Upper lobe of right lung (tissue), 1 donor: ENCODE results near the gene ROR2. TPM values are rescaled to one million over a fixed set of nuclear protein-coding genes. Genes with fewer than 3 reads are reported as not detected.

Source experiments
- ATAC-seq: fragments of 200-7000 bp; cut with Tn5 transposase; one replicate; pipeline ENCODE4 v1.9.1; 2020; ENCODE audit warnings: mild to moderate bottlenecking, moderate library complexity
- DNase-seq: peaks from one replicate; pipeline ENCODE4 v3.0.0-alpha.2; 2020
- H3K27ac ChIP-seq: fragments of 200-600 bp; one replicate; pipeline ENCODE4 v1.8.0; 2022
- H3K27me3 ChIP-seq: fragments of 200-600 bp; one replicate; pipeline ENCODE4 v1.8.0; 2022; ENCODE audit warnings: mild to moderate bottlenecking
- H3K36me3 ChIP-seq: fragments of 200-600 bp; one replicate; pipeline ENCODE4 v1.8.0; 2022
- H3K4me1 ChIP-seq: fragments of 200-600 bp; one replicate; pipeline ENCODE4 v1.8.0; 2022
- H3K4me3 ChIP-seq: fragments of 200-600 bp; one replicate; pipeline ENCODE4 v1.8.0; 2022; ENCODE audit warnings: mild to moderate bottlenecking
- H3K9me3 ChIP-seq: fragments of 200-600 bp; one replicate; pipeline ENCODE4 v1.8.0; 2022
- CTCF ChIP-seq: fragments of 200-600 bp; IDR thresholded peaks from one replicate; pipeline ENCODE4 v1.8.0; 2022; ENCODE audit warnings: antibody characterized with exemption
- intact Hi-C: fragments of 100-400 bp; cut with DNase I; formaldehyde crosslinking; loops from one replicate; pipeline ENCODE4 v1.11.0; 2022
- total RNA-seq: library from RNA; stranded (reverse); fragmentation: NEBNext Ultra II Directional; extraction: Animal tissue kit (Norgen Biotek cat#: 25700); gene quantifications from one replicate; pipeline ENCODE4 v1.2.1, GENCODE V29; 2021
- donor health status: DM: no; HTN: yes; CAD: no; lungs with severe emphysema.

ROR2 gene
- total RNA-seq, 1 donor from 2014 or later = 5.5 TPM

- no peak for ATAC-seq
- Histone ChIP-seq H3K36me3 (no peaks in the 10 kb centered on the region), H3K27me3 (peaks cover 71% of the 10 kb centered on the region), H3K27ac (no peak overlapping the region), H3K9me3 (no peaks in the 10 kb centered on the region), H3K4me3 (peak overlapping the region; percentile 51), H3K4me1 (peaks cover 14% of the 10 kb centered on the region)
- intact Hi-C loops = no loop called here
- no peak for DNase-seq
- no peak for TF ChIP-seq CTCF
Measured at GRCh38 chr9:91948101-91948596, 1.9 kb downstream of the ROR2 start.

- ATAC-seq (no peak), DNase-seq (no peak)
- no peak overlapping the region for H3K4me3 ChIP-seq
- no peak for TF ChIP-seq CTCF
- H3K27me3 ChIP-seq = peaks cover 63% of the 10 kb centered on the region
- intact Hi-C loops = no loop called here
- no peak overlapping the region for H3K27ac ChIP-seq
- no peaks in the 10 kb centered on the region for H3K36me3 ChIP-seq
- H3K4me1 ChIP-seq = peaks cover 14% of the 10 kb centered on the region
- H3K9me3 ChIP-seq = no peaks in the 10 kb centered on the region
Measured at GRCh38 chr9:91946653-91947488, 3.2 kb downstream of the ROR2 start.

GRCh38 chr9:91946196-91946595 lies 3.8 kb downstream of the ROR2 start:
- no peak for TF ChIP-seq CTCF
- no peak for ATAC-seq
- intact Hi-C loops = no loop called here
- Histone ChIP-seq H3K4me3 (no peak overlapping the region), H3K4me1 (peaks cover 14% of the 10 kb centered on the region), H3K27me3 (peaks cover 57% of the 10 kb centered on the region), H3K9me3 (no peaks in the 10 kb centered on the region), H3K36me3 (no peaks in the 10 kb centered on the region), H3K27ac (no peak overlapping the region)
- DNase-seq = no peak

GRCh38 chr9:91945277-91946085 lies 4.5 kb downstream of the ROR2 start:
- Histone ChIP-seq H3K27ac (no peak overlapping the region), H3K27me3 (peaks cover 50% of the 10 kb centered on the region), H3K9me3 (no peaks in the 10 kb centered on the region), H3K4me3 (no peak overlapping the region), H3K4me1 (peaks cover 14% of the 10 kb centered on the region), H3K36me3 (no peaks in the 10 kb centered on the region)
- ATAC-seq (no peak), DNase-seq (no peak)
- no peak for TF ChIP-seq CTCF
- intact Hi-C loops = no loop called here

- H3K4me1 ChIP-seq = peaks cover 14% of the 10 kb centered on the region
- intact Hi-C loops = no loop called here
- peaks cover 44% of the 10 kb centered on the region for H3K27me3 ChIP-seq
- H3K9me3 ChIP-seq = no peaks in the 10 kb centered on the region
- H3K4me3 ChIP-seq = no peak overlapping the region
- DNase-seq (no peak), ATAC-seq (no peak)
- H3K36me3 ChIP-seq = no peaks in the 10 kb centered on the region
- no peak for TF ChIP-seq CTCF
- no peak overlapping the region for H3K27ac ChIP-seq
Measured at GRCh38 chr9:91944711-91945110, 5.3 kb downstream of the ROR2 start.
